ENCODE data around the gene SMIM1.

The SMIM1 gene

DNA sequence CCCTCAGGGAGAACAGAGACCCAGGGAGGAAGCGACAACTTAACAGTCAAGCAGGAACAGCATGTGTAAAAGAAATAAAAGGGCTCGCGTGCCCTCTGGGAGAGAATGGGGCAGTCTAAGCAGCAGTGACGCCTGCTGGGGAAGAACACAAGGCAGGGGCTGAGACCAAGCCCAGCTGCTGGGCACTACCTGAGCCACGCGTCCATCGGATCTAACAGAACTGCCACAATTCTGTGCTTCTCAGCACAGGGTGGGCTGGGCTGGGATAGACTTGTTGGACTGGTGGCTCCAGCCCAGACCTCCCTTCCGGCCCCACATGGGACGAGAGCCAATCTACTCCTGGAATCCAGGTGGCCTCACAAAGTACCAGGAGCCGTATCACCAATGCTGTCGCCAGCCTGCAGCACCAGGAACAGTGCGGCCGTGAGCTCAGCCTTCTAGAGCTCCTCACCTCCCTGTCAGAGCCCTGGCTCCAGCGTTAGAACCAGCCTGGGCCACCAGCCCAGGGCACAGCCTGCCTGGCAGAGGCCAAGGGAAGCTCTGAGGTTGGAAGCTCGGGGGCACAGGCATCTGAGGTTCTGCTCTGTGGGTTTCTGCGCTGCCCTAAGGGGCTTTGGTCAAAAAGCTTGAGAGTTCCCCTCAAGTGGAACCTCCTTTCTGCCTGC, 16.3 kb downstream of the SMIM1 start:
- TF ChIP-seq, protein P1, sequence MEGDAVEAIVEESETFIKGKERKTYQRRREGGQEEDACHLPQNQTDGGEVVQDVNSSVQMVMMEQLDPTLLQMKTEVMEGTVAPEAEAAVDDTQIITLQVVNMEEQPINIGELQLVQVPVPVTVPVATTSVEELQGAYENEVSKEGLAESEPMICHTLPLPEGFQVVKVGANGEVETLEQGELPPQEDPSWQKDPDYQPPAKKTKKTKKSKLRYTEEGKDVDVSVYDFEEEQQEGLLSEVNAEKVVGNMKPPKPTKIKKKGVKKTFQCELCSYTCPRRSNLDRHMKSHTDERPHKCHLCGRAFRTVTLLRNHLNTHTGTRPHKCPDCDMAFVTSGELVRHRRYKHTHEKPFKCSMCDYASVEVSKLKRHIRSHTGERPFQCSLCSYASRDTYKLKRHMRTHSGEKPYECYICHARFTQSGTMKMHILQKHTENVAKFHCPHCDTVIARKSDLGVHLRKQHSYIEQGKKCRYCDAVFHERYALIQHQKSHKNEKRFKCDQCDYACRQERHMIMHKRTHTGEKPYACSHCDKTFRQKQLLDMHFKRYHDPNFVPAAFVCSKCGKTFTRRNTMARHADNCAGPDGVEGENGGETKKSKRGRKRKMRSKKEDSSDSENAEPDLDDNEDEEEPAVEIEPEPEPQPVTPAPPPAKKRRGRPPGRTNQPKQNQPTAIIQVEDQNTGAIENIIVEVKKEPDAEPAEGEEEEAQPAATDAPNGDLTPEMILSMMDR (IDR thresholded peaks at IDR 0.05) = no peak
- Mint-ChIP-seq H3K27me3 (ENCODE audit: low read depth, poor library complexity) (peaks cover 2% of the 10 kb centered on the region), H3K4me1 (peaks cover 15% of the 10 kb centered on the region), H3K4me3 (no peak overlapping the region), H3K27ac (peak overlapping the region; percentile 33), H3K36me3 (ENCODE audit: low read depth) (peaks cover 24% of the 10 kb centered on the region), H3K9me3 (no peaks in the 10 kb centered on the region)
- no peak for DNase-seq

DNA sequence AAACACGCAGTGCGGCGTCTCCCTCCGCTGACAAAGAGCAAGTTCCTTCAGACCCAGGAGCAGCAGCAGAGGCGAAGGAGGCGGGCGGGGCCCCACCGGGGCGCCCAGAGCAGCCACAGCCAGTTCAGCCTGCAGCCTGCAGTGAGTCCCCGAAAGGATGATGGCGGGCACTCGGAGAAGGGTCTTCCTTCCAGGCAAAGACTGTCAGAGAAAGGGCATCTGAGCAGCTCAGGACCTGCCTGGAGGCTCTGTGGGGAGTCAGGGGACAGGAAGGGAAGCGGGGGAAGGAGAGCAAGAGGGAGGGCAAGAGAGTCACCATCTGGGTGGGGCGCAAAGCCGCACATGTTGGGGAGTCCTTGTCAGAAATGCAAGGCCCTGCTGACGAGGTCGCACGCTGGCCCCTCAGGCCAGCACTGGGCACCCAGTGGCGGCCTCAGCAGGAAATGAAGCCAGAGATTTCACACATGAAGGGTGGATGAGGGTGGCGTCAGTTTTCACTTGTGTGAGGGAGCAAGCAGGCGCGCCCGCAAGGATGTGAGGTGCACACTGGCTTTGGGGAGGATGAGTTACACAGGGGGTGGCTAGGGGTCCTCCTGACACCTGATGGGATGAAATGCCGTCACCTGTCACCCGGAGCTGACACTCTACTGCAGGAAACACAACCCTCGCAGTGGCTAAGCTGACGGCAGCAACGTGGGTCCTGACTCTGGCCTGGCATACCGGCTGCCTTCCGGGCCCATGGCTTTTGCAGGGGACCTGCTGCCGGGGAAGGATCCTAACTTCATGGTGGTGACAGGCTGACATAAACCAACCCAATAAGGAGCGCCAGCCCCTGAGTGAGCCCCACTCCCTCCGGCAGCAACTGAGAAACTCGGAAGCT, 17.1 kb downstream of the SMIM1 start:
- no peak overlapping the region for H3K4me3 Mint-ChIP-seq
- peaks cover 2% of the 10 kb centered on the region for H3K27me3 Mint-ChIP-seq (ENCODE audit: low read depth, poor library complexity)
- no peak for DNase-seq
- TF ChIP-seq, protein P1 (IDR thresholded peaks at IDR 0.05) = no peak
- H3K4me1 Mint-ChIP-seq = peaks cover 23% of the 10 kb centered on the region
- peaks cover 17% of the 10 kb centered on the region for H3K36me3 Mint-ChIP-seq (ENCODE audit: low read depth)
- no peaks in the 10 kb centered on the region for H3K9me3 Mint-ChIP-seq
- no peak overlapping the region for H3K27ac Mint-ChIP-seq

DNA sequence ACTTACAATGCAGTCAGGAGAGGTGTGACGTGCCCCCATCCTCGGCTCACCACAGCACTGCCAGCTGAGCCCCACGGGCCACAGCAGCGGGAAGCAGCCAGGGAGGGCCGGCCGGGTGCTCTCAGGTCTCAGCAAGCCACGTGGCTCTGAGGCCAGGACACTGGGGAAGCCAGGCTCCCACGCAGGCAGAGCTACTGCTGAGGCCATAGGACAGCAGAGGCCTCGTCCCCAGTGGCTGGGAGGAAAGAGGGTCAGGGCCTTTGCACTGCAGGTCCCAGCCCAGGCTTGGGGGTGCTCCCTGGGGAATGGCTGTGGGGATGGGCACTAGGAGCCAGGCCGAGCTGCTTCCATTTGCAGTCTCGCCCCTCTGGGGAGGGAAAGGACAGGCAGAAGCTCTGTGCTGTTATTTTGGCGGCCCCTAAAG, 18.0 kb downstream of the SMIM1 start:
- Mint-ChIP-seq H3K4me1 (peaks cover 31% of the 10 kb centered on the region), H3K27ac (no peak overlapping the region), H3K9me3 (no peaks in the 10 kb centered on the region), H3K27me3 (ENCODE audit: low read depth, poor library complexity) (peaks cover 2% of the 10 kb centered on the region), H3K4me3 (no peak overlapping the region), H3K36me3 (ENCODE audit: low read depth) (peaks cover 13% of the 10 kb centered on the region)
- TF ChIP-seq, protein P1 (IDR thresholded peaks at IDR 0.05) = no peak
- no peak for DNase-seq

DNA sequence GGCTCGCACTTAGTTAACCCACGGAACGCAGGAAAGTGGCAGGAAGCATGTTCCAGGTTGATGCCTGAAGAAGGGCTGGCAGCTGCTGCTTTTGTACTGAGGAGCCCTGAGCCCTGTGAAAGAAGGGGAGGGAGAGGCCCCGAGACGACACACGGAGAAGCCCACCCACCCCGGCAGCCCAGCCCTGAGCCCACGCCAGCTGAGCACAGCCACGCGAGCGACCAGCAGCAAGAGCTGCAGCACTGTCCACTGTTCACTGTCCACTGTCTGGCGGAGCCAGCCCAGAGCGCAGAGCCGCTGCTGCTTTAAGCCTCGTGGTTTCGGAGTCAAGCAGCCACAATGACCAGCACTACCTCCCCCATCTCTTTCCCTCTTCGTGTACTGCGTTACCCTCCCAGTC, 18.4 kb downstream of the SMIM1 start:
- Mint-ChIP-seq H3K27me3 (ENCODE audit: low read depth, poor library complexity) (peaks cover 2% of the 10 kb centered on the region), H3K4me1 (peaks cover 33% of the 10 kb centered on the region), H3K4me3 (no peak overlapping the region), H3K27ac (peak overlapping the region; percentile 77), H3K9me3 (no peaks in the 10 kb centered on the region), H3K36me3 (ENCODE audit: low read depth) (peaks cover 12% of the 10 kb centered on the region)
- no peak for DNase-seq
- TF ChIP-seq, protein P1 (IDR thresholded peaks at IDR 0.05) = no peak

DNA sequence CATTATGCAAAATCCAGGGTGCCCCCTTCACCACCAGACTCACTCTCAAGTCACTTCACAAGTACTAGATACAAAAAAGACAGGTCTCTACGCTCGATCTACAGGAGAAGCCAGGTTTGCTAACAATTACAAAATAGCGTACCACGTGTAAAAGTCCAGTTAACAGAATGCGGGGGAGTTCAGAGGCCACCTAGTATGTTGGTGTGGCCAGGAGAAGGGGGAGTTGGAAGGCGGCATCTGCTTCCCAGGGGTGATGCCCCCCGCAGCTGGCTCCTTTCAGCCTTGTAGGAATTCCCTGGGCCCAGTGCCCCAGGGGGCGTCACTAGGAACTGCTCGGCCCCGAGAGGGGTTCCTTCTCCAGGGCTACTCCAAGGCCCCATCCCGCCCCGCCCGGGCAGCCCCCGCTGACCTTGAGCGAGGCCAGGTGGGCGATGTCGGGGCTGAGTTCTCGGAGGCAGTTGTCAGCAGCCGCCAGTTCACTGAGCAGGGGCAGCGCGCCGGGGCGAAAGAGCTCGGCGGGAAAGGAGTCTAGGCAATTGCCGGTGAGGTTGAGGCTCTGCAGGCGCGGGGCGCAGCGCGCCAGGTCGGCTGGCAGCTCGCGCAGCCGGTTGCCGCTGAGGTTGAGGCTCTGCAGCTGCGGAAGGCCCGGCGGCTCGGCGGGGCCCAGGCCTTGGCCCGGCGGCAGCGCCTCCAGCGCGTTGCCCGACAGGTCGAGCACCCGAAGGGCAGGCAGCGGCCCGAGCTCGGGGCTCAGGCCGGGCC, 23.1 kb downstream of the SMIM1 start:
- Mint-ChIP-seq H3K27ac (no peak overlapping the region), H3K27me3 (ENCODE audit: low read depth, poor library complexity) (peaks cover 15% of the 10 kb centered on the region), H3K36me3 (ENCODE audit: low read depth) (no peaks in the 10 kb centered on the region), H3K4me1 (peaks cover 49% of the 10 kb centered on the region), H3K9me3 (peaks cover 2% of the 10 kb centered on the region), H3K4me3 (peak overlapping the region; percentile 89)
- TF ChIP-seq, protein P1 (IDR thresholded peaks at IDR 0.05) = no peak
- peak; percentile 44 for DNase-seq

Data from nephron progenitor cell (in vitro differentiated cells).